ENCODE data around the gene PUSL1. TPM values are rescaled to one million over a fixed set of nuclear protein-coding genes. Genes with fewer than 3 reads are reported as not detected.
A peak's percentile ranks its signal among the peaks of the same experiment; 100 is the strongest.

The PUSL1 gene
- polyA plus RNA-seq, 3 donors from 2014 or later, result 17.3 to 25.4 (median 18.9) TPM

- Mint-ChIP-seq H3K4me3 (no peak overlapping the region), H3K4me1 (no peaks in the 10 kb centered on the region), H3K9me3 (no peaks in the 10 kb centered on the region), H3K27me3 (ENCODE audit: low read depth in 3 of 3) (peaks cover 0 to 2% (median 2%) of the 10 kb centered on the region in 3 donors), H3K36me3 (no peaks in the 10 kb centered on the region), H3K27ac (no peak overlapping the region)
- DNase-seq, result no peak
Measured at GRCh38 chr1:1284221-1285101, 23.9 kb upstream of the PUSL1 start.

- no peaks in the 10 kb centered on the region for H3K36me3 Mint-ChIP-seq
Measured at GRCh38 chr1:1285102-1285571, 23.3 kb upstream of the PUSL1 start.

GRCh38 chr1:1285611-1286311 is 22.6 kb upstream of the PUSL1 start:
- Mint-ChIP-seq H3K27ac (no peak overlapping the region), H3K4me1 (no peaks in the 10 kb centered on the region), H3K4me3 (no peak overlapping the region), H3K27me3 (ENCODE audit: low read depth in 3 of 3) (peaks cover 0 to 2% (median 0%) of the 10 kb centered on the region in 3 donors), H3K36me3 (no peaks in the 10 kb centered on the region), H3K9me3 (no peaks in the 10 kb centered on the region)
- DNase-seq, result no peak

More at GRCh38 chr1:1285102-1285571, 23.3 kb upstream of the PUSL1 start:
- Mint-ChIP-seq H3K4me3 (no peak overlapping the region), H3K9me3 (no peaks in the 10 kb centered on the region), H3K27ac (no peak overlapping the region), H3K4me1 (no peaks in the 10 kb centered on the region), H3K27me3 (ENCODE audit: low read depth in 3 of 3) (peaks cover 0 to 2% (median 0%) of the 10 kb centered on the region in 3 donors)
- DNase-seq, result no peak

- Mint-ChIP-seq H3K4me1 (no peaks in the 10 kb centered on the region), H3K27ac (no peak overlapping the region), H3K4me3 (no peak overlapping the region), H3K27me3 (ENCODE audit: low read depth in 3 of 3) (peaks cover 0 to 2% (median 0%) of the 10 kb centered on the region in 3 donors), H3K36me3 (no peaks in the 10 kb centered on the region), H3K9me3 (no peaks in the 10 kb centered on the region)
- no peak for DNase-seq
Measured at GRCh38 chr1:1286313-1287261, 21.8 kb upstream of the PUSL1 start.

- no peak for DNase-seq
Measured at GRCh38 chr1:1287288-1288110, 20.9 kb upstream of the PUSL1 start.

GRCh38 chr1:1290238-1290731 is 18.1 kb upstream of the PUSL1 start:
- Mint-ChIP-seq H3K27ac (no peak overlapping the region), H3K4me3 (no peak overlapping the region), H3K36me3 (no peaks in the 10 kb centered on the region)

More at GRCh38 chr1:1287288-1288110, 20.9 kb upstream of the PUSL1 start:
- no peak overlapping the region for H3K27ac Mint-ChIP-seq
- no peaks in the 10 kb centered on the region for H3K36me3 Mint-ChIP-seq
- no peaks in the 10 kb centered on the region for H3K4me1 Mint-ChIP-seq
- H3K9me3 Mint-ChIP-seq, result no peaks in the 10 kb centered on the region
- H3K4me3 Mint-ChIP-seq, result no peak overlapping the region
- H3K27me3 Mint-ChIP-seq (ENCODE audit: low read depth in 3 of 3), result peaks cover 0 to 2% (median 0%) of the 10 kb centered on the region in 3 donors

GRCh38 chr1:1291023-1291528 is 17.3 kb upstream of the PUSL1 start:
- DNase-seq, result no peak

More at GRCh38 chr1:1290238-1290731, 18.1 kb upstream of the PUSL1 start:
- DNase-seq, result peak in 2 of 3 donors; percentile 48 to 54
- H3K4me1 Mint-ChIP-seq, result no peaks in the 10 kb centered on the region
- H3K27me3 Mint-ChIP-seq (ENCODE audit: low read depth in 3 of 3), result peaks cover 0 to 2% (median 0%) of the 10 kb centered on the region in 3 donors
- H3K9me3 Mint-ChIP-seq, result no peaks in the 10 kb centered on the region

GRCh38 chr1:1291548-1292441 is 16.6 kb upstream of the PUSL1 start:
- Mint-ChIP-seq H3K4me3 (no peak overlapping the region), H3K27ac (no peak overlapping the region), H3K4me1 (no peaks in the 10 kb centered on the region), H3K27me3 (ENCODE audit: low read depth in 3 of 3) (no peaks in the 10 kb centered on the region), H3K9me3 (no peaks in the 10 kb centered on the region), H3K36me3 (no peaks in the 10 kb centered on the region)
- peak; percentile 38 to 53 (median 48) for DNase-seq

More at GRCh38 chr1:1291023-1291528, 17.3 kb upstream of the PUSL1 start:
- no peaks in the 10 kb centered on the region for H3K4me1 Mint-ChIP-seq
- H3K27ac Mint-ChIP-seq, result no peak overlapping the region
- no peaks in the 10 kb centered on the region for H3K9me3 Mint-ChIP-seq
- no peaks in the 10 kb centered on the region for H3K36me3 Mint-ChIP-seq
- H3K4me3 Mint-ChIP-seq, result no peak overlapping the region
- no peaks in the 10 kb centered on the region for H3K27me3 Mint-ChIP-seq (ENCODE audit: low read depth in 3 of 3)

- H3K4me1 Mint-ChIP-seq, result no peaks in the 10 kb centered on the region
- H3K36me3 Mint-ChIP-seq, result no peaks in the 10 kb centered on the region
- H3K27me3 Mint-ChIP-seq (ENCODE audit: low read depth in 3 of 3), result no peaks in the 10 kb centered on the region
- H3K9me3 Mint-ChIP-seq, result no peaks in the 10 kb centered on the region
- no peak for DNase-seq
- no peak overlapping the region for H3K4me3 Mint-ChIP-seq
- no peak overlapping the region for H3K27ac Mint-ChIP-seq
Measured at GRCh38 chr1:1292442-1292779, 16.0 kb upstream of the PUSL1 start.

- Mint-ChIP-seq H3K27me3 (ENCODE audit: low read depth in 3 of 3) (no peaks in the 10 kb centered on the region), H3K27ac (no peak overlapping the region), H3K4me3 (no peak overlapping the region), H3K36me3 (no peaks in the 10 kb centered on the region), H3K9me3 (no peaks in the 10 kb centered on the region), H3K4me1 (no peaks in the 10 kb centered on the region)
- DNase-seq, result no peak
Measured at GRCh38 chr1:1292851-1293250, 15.5 kb upstream of the PUSL1 start.

- Mint-ChIP-seq H3K4me1 (no peaks in the 10 kb centered on the region), H3K27ac (no peak overlapping the region), H3K4me3 (no peak overlapping the region), H3K36me3 (no peaks in the 10 kb centered on the region), H3K27me3 (ENCODE audit: low read depth in 3 of 3) (no peaks in the 10 kb centered on the region), H3K9me3 (no peaks in the 10 kb centered on the region)
- no peak for DNase-seq
Measured at GRCh38 chr1:1293263-1294249, 14.8 kb upstream of the PUSL1 start.

All from immature natural killer cell (primary cell).